HepG2 (cell line): ENCODE data around the gene RUNX2. TPM values are rescaled to one million over a fixed set of nuclear protein-coding genes. Genes with fewer than 3 reads are reported as not detected.
A peak's percentile ranks its signal among the peaks of the same experiment; 100 is the strongest.

Experiments
- ATAC-seq: fragments of 200-7000 bp; cut with Tn5 transposase; 3 replicates; pipeline ENCODE4 v1.9.1; 2020; ENCODE audit warnings: mild to moderate bottlenecking, moderate library complexity
- BruUV-seq: library from RNA; stranded (reverse); fragments of 400-500 nt; replicated peaks from 2 replicates; lab custom pipeline; 2021; lab: Mats Ljungman, UMichigan
- CTCF ChIA-PET: fragments of 300-600 bp; formaldehyde crosslinking; extraction: SDS; loops from one replicate; lab custom pipeline; 2021; ENCODE audit warnings: low total read pairs, inconsistent platforms, low intra/inter-chr PET ratio; lab: Yijun Ruan, JAX
- POLR2A ChIA-PET: fragments of 350-600 bp; sonication (Branson Sonifier 250); formaldehyde crosslinking; loops from one replicate; lab custom pipeline; 2020; ENCODE audit warnings: antibody characterized with exemption, inconsistent platforms; lab: Yijun Ruan, JAX
- DNase-seq: peaks from one replicate; pipeline ENCODE4 v3.0.0-alpha.2; 2015; ENCODE audit warnings: low spot score
- FAIRE-seq: peaks from 3 replicates; lab custom pipeline; 2011; peaks lifted over from hg19 to GRCh38; lab: Jason Lieb, UNC
- H2AFZ ChIP-seq: one replicate; pipeline ENCODE4 v1.6.1; 2011; ENCODE audit warnings: low read length, inconsistent platforms
- H3K27ac ChIP-seq: fragments of 300-600 bp; 3 replicates; pipeline ENCODE4 v1.8.0; 2011; ENCODE audit warnings: mixed run types, mild to moderate bottlenecking, mixed read lengths, low read length, inconsistent platforms; ENCODE audit not compliant: insufficient read depth; ENCODE audit errors: extremely low read length
- H3K27me3 ChIP-seq, 2 experiments: fragments of 200-600 bp in 1 of 2; 2 replicates in 1 of 2; 3 replicates in 1 of 2; pipeline versions ENCODE4 v1.6.0 to v1.8.0; 2011; ENCODE audit warnings: low read length in 2 of 2, mild to moderate bottlenecking in 2 of 2, moderate library complexity in 2 of 2, inconsistent platforms in 1 of 2; ENCODE audit not compliant: insufficient read depth in 2 of 2, control insufficient read depth in 1 of 2
- H3K36me3 ChIP-seq, 2 experiments: fragments of 200-600 bp in 1 of 2; replicated peaks in 1 of 2; 2 replicates in 1 of 2; 3 replicates in 1 of 2; pipeline versions ENCODE4 v1.5.1 to v1.8.0; 2011; ENCODE audit warnings: low read length in 2 of 2, inconsistent platforms in 1 of 2; ENCODE audit not compliant: insufficient read depth in 2 of 2, control insufficient read depth in 1 of 2
- H3K4me1 ChIP-seq: 2 replicates; pipeline ENCODE4 v1.5.1; 2012; ENCODE audit warnings: low read length, inconsistent platforms; ENCODE audit not compliant: insufficient read depth
- H3K4me2 ChIP-seq: 2 replicates; pipeline ENCODE4 v1.6.0; 2011; ENCODE audit warnings: low read depth, low read length, inconsistent platforms
- H3K4me3 ChIP-seq, 3 experiments: fragments of 200-600 bp in 1 of 3; sonication (generic), shearing (Covaris generic) in 1 of 3; replicated peaks in 1 of 3; 2 replicates each; pipeline ENCODE4 v1.5.1; 2011 to 2016; ENCODE audit warnings: low read length in 3 of 3, inconsistent platforms in 2 of 3, low read depth in 2 of 3, mild to moderate bottlenecking in 2 of 3, control low read depth in 1 of 3, mixed read lengths in 1 of 3; ENCODE audit not compliant: insufficient read depth in 1 of 3
- H3K79me2 ChIP-seq: one replicate; pipeline ENCODE4 v1.6.1; 2011; ENCODE audit warnings: low read length, inconsistent platforms; ENCODE audit not compliant: insufficient read depth
- H3K9ac ChIP-seq: 2 replicates; pipeline ENCODE4 v1.6.0; 2011; ENCODE audit warnings: mild to moderate bottlenecking, low read depth, low read length, inconsistent platforms; ENCODE audit not compliant: insufficient read depth
- H3K9me3 ChIP-seq: 2 replicates; pipeline ENCODE4 v1.5.1; 2012; ENCODE audit warnings: mild to moderate bottlenecking, low read length
- H4K20me1 ChIP-seq: 2 replicates; pipeline ENCODE4 v1.6.0; 2011; ENCODE audit warnings: inconsistent platforms, mild to moderate bottlenecking, low read length, moderate library complexity; ENCODE audit not compliant: insufficient read depth
- CBX1 ChIP-seq: IDR thresholded peaks from one replicate; pipeline ENCODE4 v1.6.1; 2016; ENCODE audit warnings: antibody characterized with exemption, low read depth
- FOXA1 ChIP-seq, 2 experiments: fragments of 450-650 bp in 1 of 2; sonication (generic) in 1 of 2; formaldehyde crosslinking in 1 of 2; IDR thresholded peaks; 2 replicates each; pipeline versions ENCODE4 v1.4.0 to v1.6.1; 2016 to 2020; ENCODE audit warnings: missing genetic modification reagents in 1 of 2
- MNT ChIP-seq: fragments of 450-650 bp; IDR thresholded peaks from 2 replicates; pipeline ENCODE4 v1.6.1; 2016
- MTA1 ChIP-seq: sonication (generic); formaldehyde crosslinking; IDR thresholded peaks from 2 replicates; pipeline ENCODE4 v1.4.0; 2020; ENCODE audit warnings: missing genetic modification reagents, mild to moderate bottlenecking, borderline replicate concordance
- NBN ChIP-seq: fragments of 450-650 bp; conservative IDR thresholded peaks from 2 replicates; pipeline ENCODE4 v1.6.1; 2017
- NONO ChIP-seq, 2 experiments: fragments of 450-650 bp in 1 of 2; sonication (generic) in 1 of 2; formaldehyde crosslinking in 1 of 2; IDR thresholded peaks in 1 of 2; conservative IDR thresholded peaks in 1 of 2; 2 replicates each; pipeline versions ENCODE4 v1.6.1 to v1.8.0; 2017 to 2022; ENCODE audit warnings: mild to moderate bottlenecking in 1 of 2, missing genetic modification reagents in 1 of 2, moderate library complexity in 1 of 2
- NR2F2 ChIP-seq: IDR thresholded peaks from 2 replicates; pipeline ENCODE4 v1.6.1; 2012; ENCODE audit warnings: low read depth, inconsistent platforms, borderline replicate concordance
- SP1 ChIP-seq, 2 experiments: fragments of 450-650 bp in 1 of 2; sonication (generic) in 1 of 2; formaldehyde crosslinking in 1 of 2; IDR thresholded peaks; 2 replicates each; pipeline versions ENCODE4 v1.4.0 to v1.6.1; 2016 to 2020; ENCODE audit warnings: missing genetic modification reagents in 1 of 2
- TRIM22 ChIP-seq: fragments of 450-650 bp; IDR thresholded peaks from 2 replicates; pipeline ENCODE4 v1.6.1; 2017
- ZNF225 ChIP-seq: sonication (generic); formaldehyde crosslinking; IDR thresholded peaks from 2 replicates; pipeline ENCODE4 v1.4.0; 2020; ENCODE audit warnings: mild to moderate bottlenecking, missing genetic modification reagents
- ZNF616 ChIP-seq: sonication (generic); formaldehyde crosslinking; IDR thresholded peaks from 2 replicates; pipeline ENCODE4 v1.5.0; 2020; ENCODE audit warnings: low read depth, mild to moderate bottlenecking, missing genetic modification reagents
- ZNF646 ChIP-seq: sonication (generic); formaldehyde crosslinking; IDR thresholded peaks from 2 replicates; pipeline ENCODE4 v1.9.0; 2021; ENCODE audit warnings: mild to moderate bottlenecking, missing genetic modification reagents
- WGBS: methylation state at CpG from one replicate; pipeline ENCODE4 v1.1.6; 2017; ENCODE audit warnings: low lambda C conversion rate; 5-methylcytosine and 5-hydroxymethylcytosine counted together
- in situ Hi-C: cut with HindIII; loops from 2 replicates; pipeline ENCODE4 v1.10.0; 2017; ENCODE audit warnings: low pct_unique_long_range_greater_than_20kb; ENCODE audit not compliant: extremely low pct_ligation_motif_present
- intact Hi-C: fragments of 100-400 bp; cut with micrococcal nuclease; formaldehyde crosslinking; loops from one replicate; pipeline ENCODE4 v1.10.0; 2022; ENCODE audit not compliant: unreplicated experiment
- polyA plus RNA-seq, 8 experiments: library from polyadenylated mRNA; depleted of rRNA in 3 of 8; stranded (reverse) in 7 of 8; unstranded in 1 of 8; fragments of >200 nt; fragmentation: Illumina TruSeq in 4 of 8; extraction: Trizol in 4 of 8; gene quantifications; 2 replicates each; pipeline versions ENCODE4 v1.2.1 to v1.2.3, GENCODE V29; 2011 to 2016; ENCODE audit warnings: low read depth in 4 of 8, missing spikeins in 1 of 8, mixed read lengths in 1 of 8; ENCODE audit not compliant: insufficient read depth in 1 of 8
- total RNA-seq, 5 experiments: library from RNA; depleted of rRNA; stranded (reverse); fragments of >200 nt; fragmentation: Illumina TruSeq; extraction: Trizol; gene quantifications; 2 replicates each; pipeline ENCODE4 v1.2.3, GENCODE V29; 2016; ENCODE audit warnings: low read depth in 1 of 5

RUNX2 gene
- total and polyA plus RNA-seq, 2 of the 13 experiments (the other 11 are each of a cell fraction or from before 2014, with no cell fraction given): not detected

GRCh38 chr6:45553730-45554344 is 225.7 kb downstream of the RUNX2 start:
- WGBS: 61% methylated on average over 4 of the region's 4 CpGs
- peak; percentile 18; the same call in 1 of the 2 replicates for TF ChIP-seq SP1 (IDR thresholded peaks at IDR 0.05)
- no peak for TF ChIP-seq SP1 (CRISPR knock-in tag; IDR thresholded peaks at IDR 0.05)
- no peak for TF ChIP-seq NR2F2
- peak; percentile 68; the same call in 1 of the 2 replicates for TF ChIP-seq ZNF646
- TF ChIP-seq ZNF225: no peak
- no peak for TF ChIP-seq FOXA1 (IDR thresholded peaks at IDR 0.05)
- no peak for TF ChIP-seq FOXA1 (CRISPR knock-in tag; IDR thresholded peaks at IDR 0.05)
- peak; percentile 77 for TF ChIP-seq MNT
- no peak for TF ChIP-seq MTA1
- TF ChIP-seq NONO (IDR thresholded peaks at IDR 0.05): peak; percentile 52; the same call in 1 of the 2 replicates
- TF ChIP-seq NONO (CRISPR knock-in tag; conservative IDR thresholded peaks at IDR 0.05): no peak
- TF ChIP-seq ZNF616 (CRISPR knock-in tag): no peak
- TF ChIP-seq CBX1: no peak
- TF ChIP-seq NBN: 0 out of 2 replicates have a peak, but pooled peaks have one; percentile 60
- 0 out of 2 replicates have a peak, but pooled peaks have one; percentile 24 for TF ChIP-seq TRIM22
- Histone ChIP-seq H3K4me1 (peaks cover 10% of the 10 kb centered on the region), H3K27me3 (peaks cover 0 to 8% of the 10 kb centered on the region in 2 experiments; a peak in 2 of 5 replicates), H4K20me1 (no peaks in the 10 kb centered on the region), H3K9ac (no peak overlapping the region), H3K36me3 (no peaks in the 10 kb centered on the region), H3K4me3 (no peak overlapping the region), H3K27ac (no peak overlapping the region), H3K4me2 (no peak overlapping the region), H3K79me2 (no peaks in the 10 kb centered on the region), H2AFZ (no peak overlapping the region), H3K9me3 (no peaks in the 10 kb centered on the region)
- in situ Hi-C loops: no loop called here
- no TSS peak for BruUV-seq
- FAIRE-seq: peak; percentile 57
- POLR2A ChIA-PET: no interaction called here
- intact Hi-C loops: no loop called here
- no peak for ATAC-seq
- no peak for DNase-seq
- CTCF ChIA-PET: no interaction called here
